Inflammatory macrophage treated with lipopolysaccharide for 1 hour (primary cell): ENCODE results near the gene YARS1.

ENCODE experiments used
- DNase-seq, 2 donors: peaks; one replicate each; pipeline ENCODE4 v3.0.0-alpha.2; 2020 to 2022

YARS1 gene

DNA sequence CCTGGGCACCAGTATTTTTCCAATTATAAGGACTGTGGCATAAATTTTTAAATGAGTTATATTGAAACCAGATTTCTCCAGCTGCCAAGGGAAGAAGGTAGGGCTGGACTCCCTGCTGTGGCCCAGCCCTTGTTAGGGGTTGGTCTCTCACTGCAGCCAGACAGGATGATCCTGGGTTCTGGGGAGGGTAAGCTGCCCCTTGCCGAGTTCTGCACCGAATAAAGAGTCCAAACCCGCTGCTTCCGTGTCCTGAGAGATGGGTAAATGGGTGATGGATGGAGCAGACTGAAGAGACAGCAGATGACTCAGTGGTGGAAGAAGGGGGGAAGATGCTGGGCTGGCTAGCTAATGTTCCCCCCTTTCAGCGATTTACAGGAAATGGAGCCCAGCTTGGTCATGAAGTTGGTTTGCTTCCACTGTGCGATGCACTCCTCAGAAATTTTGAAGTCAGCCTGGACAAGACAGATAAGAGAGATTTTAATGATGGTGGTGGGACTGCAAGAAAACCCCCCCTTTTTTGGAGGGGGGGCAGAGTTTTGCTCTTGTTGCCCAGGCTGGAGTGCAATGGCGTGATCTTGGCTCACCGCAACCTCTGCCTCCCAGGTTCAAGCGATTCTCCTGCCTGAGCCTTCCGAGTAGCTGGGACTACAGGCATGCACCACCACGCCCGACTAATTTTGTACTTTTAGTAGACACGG is 41.4 kb downstream of the YARS1 start:
- no peak for DNase-seq

DNA sequence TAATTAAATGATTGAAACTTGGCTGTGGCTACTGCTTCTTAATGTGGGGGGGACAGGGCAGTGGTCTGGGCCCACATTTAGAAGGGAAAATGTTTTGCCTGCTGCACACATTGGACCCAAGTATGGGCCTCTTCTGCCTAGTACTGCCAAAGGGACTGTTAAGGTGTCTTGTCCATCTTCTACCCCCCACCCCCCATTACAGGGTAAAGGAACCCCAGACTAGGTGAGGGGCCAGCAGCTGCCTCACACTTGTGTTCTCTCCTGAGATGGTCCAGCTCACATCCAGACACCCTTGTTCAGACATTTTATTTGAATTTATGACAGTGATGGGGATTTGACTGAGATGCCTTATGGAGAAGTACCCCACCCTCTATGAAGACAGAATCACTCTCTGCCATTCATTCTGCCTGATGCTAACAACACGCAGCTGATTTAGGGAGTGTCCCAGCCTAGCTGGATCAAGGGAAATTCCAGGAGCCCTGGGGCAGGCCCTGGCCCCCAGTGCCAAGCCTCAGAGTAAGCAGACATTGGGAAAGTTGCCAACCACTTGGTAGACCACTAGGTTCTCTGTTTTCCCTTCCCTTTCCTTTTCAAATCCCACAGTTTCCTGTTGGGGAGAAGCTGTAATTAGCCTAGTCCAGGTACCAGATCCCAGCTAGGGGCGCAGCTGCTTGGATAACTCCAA is 42.1 kb downstream of the YARS1 start:
- DNase-seq: peak; percentile 42 to 52

DNA sequence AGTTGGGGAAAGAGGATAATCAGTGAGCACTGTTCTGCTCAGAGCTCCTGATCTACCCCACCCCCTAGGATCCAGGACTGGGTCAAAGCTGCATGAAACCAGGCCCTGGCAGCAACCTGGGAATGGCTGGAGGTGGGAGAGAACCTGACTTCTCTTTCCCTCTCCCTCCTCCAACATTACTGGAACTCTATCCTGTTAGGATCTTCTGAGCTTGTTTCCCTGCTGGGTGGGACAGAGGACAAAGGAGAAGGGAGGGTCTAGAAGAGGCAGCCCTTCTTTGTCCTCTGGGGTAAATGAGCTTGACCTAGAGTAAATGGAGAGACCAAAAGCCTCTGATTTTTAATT is 42.7 kb downstream of the YARS1 start:
- no peak for DNase-seq

DNA sequence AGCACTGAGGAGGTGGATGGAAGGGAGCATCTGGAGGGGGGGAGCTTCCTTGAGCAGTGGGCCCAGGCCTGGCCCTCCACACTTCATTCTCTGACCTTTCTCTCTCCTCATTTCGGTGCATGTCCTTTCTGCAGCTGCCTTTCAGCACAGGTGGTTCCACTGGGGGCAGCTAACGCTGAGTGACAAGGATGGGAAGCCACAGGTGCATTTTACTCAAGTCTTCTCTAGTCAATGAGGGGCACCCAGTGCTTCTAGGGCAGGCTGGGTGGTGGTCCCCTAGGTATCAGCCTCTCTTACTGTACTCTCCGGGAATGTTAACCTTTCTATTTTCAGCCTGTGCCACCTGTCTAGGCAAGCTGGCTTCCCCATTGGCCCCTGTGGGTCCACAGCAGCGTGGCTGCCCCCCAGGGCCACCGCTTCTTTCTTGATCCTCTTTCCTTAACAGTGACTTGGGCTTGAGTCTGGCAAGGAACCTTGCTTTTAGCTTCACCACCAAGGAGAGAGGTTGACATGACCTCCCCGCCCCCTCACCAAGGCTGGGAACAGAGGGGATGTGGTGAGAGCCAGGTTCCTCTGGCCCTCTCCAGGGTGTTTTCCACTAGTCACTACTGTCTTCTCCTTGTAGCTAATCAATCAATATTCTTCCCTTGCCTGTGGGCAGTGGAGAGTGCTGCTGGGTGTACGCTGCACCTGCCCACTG is 43.2 kb downstream of the YARS1 start:
- no peak for DNase-seq

DNA sequence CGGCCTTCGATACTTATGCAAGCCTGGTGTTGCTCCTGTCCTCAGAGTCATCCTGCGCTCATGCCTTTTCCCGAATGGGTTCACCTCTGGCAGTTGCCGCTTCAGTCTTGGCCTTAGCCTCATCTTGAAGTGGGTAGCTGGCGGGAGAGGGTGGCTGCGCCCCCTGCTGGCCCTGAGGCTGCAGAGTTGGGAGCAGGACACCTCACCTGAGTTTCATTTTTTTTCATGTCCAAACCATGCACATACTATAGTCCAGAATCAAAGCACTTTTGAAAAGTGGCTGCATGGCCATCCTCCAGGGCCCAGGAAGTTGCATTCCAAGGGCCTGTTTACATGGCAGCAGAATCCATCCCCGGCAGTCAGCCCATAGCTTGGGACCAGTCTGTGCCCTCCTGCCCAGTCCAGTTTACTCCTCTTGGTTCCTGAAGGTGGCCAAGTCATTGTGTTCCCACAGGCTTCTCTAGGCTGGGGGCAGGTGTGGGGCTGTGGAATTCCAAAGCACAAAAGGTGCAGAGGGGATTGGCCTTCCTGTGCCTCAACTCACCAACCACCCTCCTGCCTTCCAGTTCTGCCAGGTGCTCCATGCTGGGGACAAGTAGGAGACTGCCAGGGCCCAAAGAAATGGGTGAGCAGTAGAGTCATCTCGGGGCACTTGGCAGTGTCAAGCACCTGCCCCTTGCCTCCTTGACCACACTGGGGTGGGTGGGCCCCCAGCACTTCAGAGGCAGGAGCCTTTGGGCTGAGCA is 44.0 kb downstream of the YARS1 start:
- DNase-seq: peak; percentile 42 to 66

DNA sequence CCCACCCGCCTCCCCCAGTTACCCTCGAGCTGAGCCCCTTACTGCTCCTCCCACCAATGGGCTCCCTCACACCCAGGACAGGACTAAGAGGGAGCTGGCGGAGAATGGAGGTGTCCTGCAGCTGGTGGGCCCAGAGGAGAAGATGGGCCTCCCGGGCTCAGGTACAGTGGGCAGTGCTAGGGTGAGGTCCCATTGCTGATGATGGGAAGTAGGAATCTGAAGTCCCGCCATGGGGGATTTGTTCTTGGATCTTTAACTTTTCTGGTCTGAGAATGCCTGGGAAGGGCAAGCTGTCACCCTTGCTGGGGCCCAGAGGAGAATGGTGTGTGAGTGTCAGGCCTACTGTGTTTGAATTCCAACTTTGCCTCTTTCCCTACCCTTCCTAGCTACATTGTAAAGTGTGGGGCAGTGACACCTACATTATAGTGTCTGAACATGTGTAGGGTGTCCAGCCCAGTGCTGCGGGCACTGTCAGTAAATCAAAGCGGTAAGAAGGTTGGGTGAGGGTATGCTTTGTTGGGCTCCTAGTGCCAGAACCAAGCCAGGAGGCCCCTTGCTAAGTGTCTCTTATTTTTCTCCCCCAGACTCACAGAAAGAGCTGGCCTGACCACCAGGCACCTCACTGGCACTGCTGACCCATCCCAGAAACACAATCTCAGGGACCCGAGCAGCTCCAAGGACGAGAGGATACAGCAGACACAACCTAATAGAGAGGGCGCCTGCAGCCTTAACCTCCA is 44.7 kb downstream of the YARS1 start:
- no peak for DNase-seq

DNA sequence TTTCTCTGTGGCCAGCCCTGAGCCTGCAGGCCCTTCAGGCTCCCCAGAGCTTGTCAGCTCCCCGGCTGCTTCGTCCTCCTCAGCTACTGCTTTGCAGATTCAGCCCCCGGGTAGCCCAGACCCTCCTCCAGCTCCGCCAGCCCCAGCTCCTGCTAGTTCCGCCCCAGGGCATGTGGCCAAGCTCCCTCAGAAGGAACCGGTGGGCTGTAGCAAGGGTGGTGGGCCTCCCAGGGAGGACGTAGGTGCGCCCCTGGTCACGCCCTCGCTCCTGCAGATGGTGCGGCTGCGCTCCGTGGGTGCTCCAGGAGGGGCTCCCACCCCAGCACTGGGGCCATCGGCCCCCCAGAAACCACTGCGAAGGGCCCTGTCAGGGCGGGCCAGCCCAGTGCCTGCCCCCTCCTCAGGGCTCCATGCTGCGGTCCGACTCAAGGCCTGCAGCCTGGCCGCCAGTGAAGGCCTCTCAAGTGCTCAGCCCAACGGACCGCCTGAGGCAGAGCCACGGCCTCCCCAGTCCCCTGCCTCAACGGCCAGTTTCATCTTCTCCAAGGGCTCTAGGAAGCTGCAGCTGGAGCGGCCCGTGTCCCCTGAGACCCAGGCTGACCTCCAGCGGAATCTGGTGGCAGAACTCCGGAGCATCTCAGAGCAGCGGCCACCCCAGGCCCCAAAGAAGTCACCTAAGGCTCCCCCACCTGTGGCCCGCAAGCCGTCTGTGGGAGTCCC is 45.4 kb downstream of the YARS1 start:
- DNase-seq: no peak

DNA sequence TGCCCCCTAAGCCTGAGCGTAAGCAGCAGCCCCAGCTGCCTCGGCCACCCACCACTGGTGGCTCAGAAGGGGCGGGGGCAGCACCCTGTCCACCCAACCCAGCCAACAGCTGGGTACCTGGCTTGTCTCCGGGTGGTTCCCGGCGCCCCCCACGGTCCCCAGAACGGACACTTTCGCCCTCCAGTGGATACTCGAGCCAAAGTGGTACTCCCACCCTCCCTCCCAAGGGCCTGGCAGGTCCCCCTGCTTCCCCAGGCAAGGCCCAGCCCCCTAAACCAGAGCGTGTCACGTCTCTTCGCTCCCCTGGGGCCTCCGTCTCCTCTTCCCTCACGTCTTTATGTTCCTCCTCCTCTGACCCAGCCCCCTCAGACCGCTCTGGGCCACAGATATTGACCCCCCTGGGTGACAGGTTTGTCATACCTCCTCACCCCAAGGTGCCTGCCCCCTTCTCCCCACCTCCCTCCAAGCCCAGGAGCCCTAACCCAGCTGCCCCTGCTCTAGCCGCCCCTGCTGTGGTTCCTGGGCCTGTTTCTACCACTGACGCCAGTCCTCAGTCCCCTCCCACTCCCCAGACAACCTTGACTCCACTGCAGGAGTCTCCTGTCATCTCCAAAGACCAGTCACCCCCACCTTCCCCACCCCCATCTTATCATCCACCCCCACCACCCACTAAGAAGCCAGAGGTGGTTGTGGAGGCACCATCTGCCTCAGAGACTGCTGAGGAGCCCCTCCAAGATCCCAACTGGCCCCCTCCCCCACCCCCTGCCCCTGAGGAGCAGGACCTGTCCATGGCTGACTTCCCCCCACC is 46.2 kb downstream of the YARS1 start:
- no peak for DNase-seq

DNA sequence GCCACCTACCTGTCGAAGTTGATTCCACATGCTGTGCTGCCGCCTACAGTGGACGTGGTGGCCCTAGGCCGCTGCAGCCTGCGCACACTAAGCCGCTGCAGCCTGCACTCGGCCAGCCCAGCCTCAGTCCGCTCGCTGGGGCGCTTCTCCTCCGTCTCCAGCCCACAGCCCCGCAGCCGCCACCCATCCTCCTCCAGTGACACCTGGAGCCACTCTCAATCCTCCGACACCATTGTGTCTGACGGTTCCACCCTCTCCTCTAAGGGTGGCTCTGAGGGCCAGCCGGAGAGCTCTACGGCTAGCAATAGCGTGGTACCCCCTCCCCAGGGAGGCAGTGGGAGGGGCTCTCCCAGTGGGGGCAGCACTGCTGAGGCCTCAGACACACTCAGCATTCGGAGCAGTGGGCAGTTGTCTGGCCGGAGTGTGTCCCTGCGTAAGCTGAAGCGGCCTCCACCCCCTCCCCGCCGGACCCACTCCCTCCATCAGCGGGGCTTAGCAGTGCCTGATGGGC is 46.9 kb downstream of the YARS1 start:
- DNase-seq: no peak

DNA sequence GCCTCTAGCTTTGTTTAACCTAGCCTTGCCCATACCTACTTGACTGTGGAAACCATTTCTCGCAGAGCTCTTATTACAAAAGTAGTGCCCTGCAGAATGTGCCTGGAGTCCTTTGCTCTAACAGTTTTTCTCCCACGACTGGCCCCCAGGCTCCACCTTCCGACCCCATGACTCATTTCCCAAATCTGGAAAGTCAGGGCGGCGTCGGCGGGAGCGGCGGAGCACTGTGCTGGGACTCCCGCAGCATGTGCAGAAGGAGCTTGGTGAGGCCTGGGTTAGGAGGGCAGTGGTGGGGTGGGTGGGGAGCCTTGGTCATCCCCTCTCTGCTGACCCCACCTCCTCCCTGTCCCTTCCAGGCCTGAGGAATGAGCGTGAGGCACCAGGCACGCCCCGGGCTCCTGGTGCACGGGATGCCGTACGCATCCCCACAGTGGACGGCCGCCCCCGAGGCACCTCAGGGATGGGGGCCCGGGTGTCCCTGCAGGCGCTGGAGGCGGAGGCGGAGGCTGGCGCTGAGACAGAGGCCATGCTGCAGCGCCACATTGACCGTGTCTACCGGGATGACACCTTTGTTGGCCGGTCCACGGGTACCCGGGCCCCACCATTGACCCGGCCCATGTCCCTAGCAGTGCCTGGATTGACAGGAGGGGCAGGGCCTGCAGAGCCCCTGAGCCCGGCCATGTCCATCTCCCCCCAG is 47.5 kb downstream of the YARS1 start:
- DNase-seq: peak; percentile 20 to 25

DNA sequence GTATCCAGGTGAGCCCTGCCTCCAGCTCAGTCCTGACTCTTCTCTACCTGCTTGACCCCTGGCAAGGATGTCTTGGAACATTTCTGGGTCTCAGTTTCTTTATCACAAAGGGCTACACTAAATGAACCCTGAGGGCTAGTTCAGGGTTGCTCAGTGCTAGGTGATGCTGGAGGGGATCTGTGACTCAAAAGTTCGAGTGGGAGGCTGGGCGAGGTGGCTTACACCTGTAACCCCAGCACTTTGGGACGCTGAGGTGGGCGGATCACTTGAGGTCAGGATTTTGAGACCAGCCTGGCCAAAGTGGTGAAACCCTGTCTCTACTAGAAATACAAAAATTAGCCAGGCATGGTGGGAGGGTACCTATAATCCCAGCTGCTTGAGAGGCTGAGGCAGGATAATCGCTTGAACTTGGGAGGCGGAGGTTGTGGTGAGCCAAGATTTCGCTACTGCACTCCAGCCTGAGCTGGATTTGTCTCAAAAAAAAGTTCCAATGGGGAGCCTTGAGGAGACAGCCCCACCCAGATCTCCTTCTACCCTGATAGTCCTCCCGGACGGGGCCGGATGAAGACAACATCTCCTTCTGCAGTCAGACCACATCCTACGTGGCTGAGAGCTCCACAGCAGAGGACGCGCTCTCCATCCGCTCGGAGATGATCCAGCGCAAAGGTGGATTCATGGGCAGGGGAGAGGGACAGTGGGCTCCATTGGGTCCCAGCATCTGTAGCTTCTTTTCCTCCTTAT is 48.9 kb downstream of the YARS1 start:
- no peak for DNase-seq

DNA sequence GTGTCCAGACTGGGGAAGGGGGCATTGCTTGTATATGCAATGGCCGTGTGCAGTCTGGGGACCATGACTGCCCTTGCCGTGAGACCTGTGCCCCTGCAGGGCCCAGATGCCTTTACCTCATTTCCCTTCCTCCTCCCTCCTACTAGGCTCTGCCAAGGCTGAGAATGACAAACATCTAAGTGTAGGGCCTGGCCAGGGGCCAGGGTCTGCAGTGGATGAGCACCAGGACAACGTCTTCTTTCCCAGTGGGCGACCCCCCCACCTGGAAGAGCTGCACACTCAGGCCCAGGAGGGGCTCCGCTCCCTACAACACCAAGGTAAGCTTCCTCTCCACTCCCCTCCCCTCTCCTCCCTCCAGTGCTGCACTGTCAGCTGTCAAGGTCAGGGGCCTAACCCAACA is 49.5 kb downstream of the YARS1 start:
- DNase-seq: no peak

DNA sequence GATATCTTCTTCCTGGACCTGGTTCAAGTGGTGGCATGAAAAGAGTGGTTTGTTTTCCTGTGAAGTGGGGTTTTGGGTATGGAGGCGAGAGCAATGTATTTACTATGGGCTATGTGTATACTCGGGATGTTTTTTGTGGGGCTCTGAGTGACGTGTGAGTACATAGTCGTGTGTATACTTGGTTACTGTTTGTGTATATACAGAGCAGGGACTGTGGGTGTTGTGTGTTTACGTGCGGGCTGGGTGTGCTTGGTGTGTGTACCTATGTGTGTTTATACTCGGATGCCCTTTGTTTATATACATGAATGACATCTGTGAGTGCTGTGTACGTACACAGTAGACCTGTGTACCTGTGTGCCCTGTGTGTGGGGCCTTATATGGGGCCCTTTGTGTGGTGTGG is 50.0 kb downstream of the YARS1 start:
- no peak for DNase-seq

DNA sequence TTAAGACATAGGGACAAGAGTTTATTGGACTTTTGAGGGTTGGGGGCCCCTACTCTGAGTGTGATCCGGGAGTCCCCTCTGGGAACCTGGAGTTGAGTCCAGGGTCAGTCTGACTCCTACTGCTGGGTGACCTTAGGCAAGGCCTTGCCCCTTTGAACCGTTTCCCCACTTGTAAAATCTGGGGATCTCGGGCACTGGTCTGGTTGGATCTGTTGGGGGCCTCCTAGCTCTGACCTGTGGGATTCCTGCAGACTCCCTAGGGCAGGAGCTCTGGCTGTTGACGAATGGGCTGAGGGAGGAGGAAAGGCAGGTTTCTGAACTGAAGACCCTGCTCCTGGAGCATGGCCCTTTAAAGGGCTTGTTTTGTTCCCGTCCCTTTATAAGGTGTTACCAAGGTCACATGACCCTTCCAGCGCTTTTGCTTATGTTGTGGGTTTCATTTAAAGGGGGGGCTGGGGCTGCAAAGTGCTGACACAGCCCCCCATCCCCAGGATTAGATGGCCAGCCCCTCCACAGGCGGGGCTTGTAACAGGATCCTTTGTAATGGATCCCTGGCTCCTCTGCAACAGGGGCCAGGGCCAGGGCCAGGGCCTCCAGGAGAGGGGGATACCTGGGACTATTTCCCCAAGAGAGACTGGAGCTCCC is 50.7 kb downstream of the YARS1 start:
- DNase-seq: no peak

DNA sequence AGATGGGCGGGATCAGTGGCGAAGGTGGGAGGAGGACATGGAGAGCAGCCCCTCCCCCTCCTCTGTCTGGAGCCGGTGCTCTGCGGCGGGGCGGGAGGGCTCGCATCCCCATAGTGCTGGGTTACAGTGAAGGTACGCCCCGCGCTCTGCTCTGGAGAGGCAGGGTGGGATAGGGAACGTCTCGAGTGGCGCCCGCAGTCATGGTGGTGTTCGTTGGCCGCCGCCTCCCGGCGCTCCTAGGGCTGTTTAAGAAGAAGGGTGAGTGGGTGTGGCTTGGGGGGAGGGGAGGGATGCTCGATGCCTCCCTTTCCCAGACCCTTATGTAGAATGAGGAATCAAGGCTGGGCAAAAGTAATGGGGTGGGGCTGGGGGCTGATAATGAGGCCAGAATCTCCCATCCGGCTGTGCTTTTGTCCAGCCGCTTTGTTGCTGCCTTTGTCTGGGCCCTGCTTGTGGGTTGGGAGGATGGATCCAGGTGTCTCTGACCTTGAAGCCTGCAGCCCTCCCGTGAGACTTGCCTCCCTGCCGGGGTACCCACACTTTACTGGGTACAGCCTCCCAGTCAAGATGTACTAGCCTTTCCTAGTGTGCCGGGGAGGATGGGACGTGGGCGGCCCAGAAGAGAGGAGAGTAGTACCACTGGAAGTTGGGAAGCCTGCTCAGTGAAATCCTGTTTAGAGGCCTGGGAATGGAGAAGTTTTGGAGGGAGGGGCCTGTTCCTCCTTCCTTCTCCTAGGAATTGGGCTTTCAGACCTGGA is 51.4 kb downstream of the YARS1 start:
- no peak for DNase-seq

DNA sequence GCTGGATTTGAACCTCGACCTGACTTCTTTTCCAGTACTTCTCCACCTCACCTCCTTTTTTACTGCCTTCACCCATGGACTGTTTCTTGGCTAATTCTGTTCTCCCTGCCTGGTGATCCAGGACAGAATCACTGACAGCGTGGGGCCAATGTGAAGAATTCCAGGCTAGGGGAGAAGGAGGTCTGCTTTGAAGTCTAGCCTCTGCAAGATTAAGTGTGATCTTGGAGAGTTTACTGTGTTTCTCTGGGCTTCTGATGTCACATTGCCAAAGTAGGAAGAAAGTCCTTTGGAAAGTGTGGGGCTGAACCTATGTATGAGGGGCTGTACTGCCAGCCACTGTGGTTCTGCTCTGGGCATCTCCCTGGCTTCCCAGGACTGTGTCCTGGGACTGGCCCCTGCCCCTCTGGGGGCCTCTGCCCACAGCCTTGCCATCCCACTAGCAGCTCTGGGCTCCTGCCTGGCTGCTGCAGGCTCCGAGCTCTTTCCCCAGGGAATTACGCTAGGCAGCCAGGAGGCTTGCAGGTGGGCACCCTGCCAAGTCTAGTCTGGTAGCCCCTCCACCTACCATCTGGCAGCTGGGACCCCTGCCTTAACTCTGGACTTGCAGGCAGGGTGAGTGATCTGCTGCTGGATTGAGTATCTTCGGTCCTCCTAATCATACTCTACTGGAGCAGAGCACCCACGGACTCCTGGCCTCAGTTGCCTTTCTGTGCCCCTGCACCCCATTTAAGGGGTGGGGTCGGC is 52.2 kb downstream of the YARS1 start:
- DNase-seq: no peak

DNA sequence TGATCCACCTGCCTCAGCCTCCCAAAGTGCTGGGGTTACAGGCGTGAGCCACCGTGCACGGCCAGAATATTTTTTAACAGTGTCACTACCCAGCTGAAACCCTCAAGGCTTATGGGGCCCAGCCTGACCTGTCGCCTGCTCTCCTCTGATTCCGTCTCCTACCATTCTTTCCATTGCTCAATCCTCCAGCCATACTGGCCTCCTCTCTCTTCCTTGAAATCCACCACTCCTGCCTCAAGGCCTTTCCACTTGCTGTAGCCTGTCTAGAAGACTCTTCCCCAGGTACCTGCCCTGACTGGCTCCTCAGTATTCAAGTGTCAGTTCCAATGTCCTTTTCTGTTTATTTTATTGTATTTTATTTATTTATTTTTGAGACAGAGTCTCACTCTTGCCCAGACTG is 53.9 kb downstream of the YARS1 start:
- DNase-seq: no peak

DNA sequence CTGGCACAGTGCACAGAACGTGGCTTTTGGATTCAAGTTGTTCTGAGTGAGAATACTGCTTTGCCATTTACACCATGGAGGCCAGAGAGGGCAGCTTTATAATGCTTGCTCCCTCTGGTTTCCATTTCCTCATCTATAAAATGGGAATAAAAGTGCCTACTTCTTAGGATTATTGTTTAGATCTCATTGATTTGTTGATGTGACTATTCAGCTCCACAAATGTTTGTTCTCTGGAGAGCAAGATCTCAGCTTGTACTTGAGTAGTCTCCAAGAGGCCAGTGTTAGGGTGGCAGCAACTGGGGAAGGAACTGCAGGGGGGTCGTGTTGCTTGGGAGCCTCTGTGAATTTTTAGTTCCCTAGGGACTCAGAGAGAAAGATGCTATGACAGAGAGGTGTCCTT is 55.2 kb downstream of the YARS1 start:
- no peak for DNase-seq
